ENCODE results near the gene BEND6. TPM values are rescaled to one million over a fixed set of nuclear protein-coding genes. Genes with fewer than 3 reads are reported as not detected.
A peak's percentile ranks its signal among the peaks of the same experiment; 100 is the strongest.

The BEND6 gene
- total and polyA plus RNA-seq, 2 of the 13 experiments (the other 11 are each of a cell fraction or from before 2014, with no cell fraction given) = 0.20 to 0.21 TPM

DNA sequence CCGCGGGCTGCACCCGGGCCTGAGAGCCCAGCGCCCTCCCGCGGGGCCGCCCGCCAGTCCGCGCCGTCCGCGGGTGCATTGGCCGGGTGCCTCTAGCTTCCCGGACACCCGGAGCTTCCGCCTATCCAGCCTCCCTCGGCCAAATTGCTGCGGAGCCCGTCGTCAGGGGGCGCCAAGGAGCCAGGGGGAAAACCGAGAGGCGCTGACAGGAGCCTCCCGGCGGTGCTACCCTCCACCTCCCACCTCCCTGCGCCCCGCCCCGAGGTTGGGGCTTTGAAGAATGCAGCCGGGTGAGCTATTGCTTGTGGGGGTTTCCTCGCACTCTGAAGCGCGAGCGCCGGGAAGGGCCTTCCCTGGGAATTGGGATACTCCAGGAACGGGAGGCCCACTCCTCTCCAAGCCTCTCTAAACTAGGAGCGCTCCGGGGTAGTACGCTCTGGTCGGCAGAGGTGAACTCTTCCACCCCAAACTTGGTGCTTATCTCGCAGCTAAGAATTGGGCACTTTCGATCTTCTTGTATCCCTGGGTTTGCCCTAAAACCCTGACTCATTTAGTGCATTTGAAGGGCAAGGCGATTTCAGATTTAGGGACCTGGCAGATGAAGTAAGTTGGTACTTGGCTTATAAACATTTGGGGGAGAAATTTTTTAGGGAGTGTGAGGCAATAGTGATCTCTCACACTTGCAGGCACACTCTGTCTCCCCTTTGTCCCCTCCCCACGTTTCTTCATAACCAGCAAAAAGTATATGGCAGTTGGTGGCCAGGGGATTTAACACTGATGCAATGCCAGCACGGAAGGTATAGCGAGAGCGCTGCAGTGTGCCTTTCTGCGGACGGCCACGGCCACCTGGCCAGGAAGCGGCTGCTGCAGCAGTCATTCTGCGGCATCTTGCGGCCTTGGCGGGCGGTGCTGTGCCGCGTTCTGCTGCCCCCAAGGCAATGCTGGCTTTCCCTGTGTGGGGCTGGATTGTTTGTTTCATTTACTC, 556 bp downstream of the BEND6 start (continued):
- TF ChIP-seq, protein P1, sequence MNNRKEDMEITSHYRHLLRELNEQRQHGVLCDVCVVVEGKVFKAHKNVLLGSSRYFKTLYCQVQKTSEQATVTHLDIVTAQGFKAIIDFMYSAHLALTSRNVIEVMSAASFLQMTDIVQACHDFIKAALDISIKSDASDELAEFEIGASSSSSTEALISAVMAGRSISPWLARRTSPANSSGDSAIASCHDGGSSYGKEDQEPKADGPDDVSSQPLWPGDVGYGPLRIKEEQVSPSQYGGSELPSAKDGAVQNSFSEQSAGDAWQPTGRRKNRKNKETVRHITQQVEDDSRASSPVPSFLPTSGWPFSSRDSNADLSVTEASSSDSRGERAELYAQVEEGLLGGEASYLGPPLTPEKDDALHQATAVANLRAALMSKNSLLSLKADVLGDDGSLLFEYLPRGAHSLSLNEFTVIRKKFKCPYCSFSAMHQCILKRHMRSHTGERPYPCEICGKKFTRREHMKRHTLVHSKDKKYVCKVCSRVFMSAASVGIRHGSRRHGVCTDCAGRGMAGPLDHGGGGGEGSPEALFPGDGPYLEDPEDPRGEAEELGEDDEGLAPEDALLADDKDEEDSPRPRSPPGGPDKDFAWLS (CRISPR knock-in tag; IDR thresholded peaks at IDR 0.05; ENCODE audit: borderline replicate concordance) = no peak
- TF ChIP-seq, protein P2, sequence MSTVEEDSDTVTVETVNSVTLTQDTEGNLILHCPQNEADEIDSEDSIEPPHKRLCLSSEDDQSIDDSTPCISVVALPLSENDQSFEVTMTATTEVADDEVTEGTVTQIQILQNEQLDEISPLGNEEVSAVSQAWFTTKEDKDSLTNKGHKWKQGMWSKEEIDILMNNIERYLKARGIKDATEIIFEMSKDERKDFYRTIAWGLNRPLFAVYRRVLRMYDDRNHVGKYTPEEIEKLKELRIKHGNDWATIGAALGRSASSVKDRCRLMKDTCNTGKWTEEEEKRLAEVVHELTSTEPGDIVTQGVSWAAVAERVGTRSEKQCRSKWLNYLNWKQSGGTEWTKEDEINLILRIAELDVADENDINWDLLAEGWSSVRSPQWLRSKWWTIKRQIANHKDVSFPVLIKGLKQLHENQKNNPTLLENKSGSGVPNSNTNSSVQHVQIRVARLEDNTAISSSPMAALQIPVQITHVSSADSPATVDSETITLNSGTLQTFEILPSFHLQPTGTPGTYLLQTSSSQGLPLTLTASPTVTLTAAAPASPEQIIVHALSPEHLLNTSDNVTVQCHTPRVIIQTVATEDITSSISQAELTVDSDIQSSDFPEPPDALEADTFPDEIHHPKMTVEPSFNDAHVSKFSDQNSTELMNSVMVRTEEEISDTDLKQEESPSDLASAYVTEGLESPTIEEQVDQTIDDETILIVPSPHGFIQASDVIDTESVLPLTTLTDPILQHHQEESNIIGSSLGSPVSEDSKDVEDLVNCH (CRISPR knock-in tag; IDR thresholded peaks at IDR 0.05) = no peak
- TF ChIP-seq, protein P3, sequence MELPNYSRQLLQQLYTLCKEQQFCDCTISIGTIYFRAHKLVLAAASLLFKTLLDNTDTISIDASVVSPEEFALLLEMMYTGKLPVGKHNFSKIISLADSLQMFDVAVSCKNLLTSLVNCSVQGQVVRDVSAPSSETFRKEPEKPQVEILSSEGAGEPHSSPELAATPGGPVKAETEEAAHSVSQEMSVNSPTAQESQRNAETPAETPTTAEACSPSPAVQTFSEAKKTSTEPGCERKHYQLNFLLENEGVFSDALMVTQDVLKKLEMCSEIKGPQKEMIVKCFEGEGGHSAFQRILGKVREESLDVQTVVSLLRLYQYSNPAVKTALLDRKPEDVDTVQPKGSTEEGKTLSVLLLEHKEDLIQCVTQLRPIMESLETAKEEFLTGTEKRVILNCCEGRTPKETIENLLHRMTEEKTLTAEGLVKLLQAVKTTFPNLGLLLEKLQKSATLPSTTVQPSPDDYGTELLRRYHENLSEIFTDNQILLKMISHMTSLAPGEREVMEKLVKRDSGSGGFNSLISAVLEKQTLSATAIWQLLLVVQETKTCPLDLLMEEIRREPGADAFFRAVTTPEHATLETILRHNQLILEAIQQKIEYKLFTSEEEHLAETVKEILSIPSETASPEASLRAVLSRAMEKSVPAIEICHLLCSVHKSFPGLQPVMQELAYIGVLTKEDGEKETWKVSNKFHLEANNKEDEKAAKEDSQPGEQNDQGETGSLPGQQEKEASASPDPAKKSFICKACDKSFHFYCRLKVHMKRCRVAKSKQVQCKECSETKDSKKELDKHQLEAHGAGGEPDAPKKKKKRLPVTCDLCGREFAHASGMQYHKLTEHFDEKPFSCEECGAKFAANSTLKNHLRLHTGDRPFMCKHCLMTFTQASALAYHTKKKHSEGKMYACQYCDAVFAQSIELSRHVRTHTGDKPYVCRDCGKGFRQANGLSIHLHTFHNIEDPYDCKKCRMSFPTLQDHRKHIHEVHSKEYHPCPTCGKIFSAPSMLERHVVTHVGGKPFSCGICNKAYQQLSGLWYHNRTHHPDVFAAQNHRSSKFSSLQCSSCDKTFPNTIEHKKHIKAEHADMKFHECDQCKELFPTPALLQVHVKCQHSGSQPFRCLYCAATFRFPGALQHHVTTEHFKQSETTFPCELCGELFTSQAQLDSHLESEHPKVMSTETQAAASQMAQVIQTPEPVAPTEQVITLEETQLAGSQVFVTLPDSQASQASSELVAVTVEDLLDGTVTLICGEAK (IDR thresholded peaks at IDR 0.05) = no peak
- TF ChIP-seq, protein P3 (CRISPR knock-in tag; IDR thresholded peaks at IDR 0.05) = no peak
- TF ChIP-seq, protein P4, sequence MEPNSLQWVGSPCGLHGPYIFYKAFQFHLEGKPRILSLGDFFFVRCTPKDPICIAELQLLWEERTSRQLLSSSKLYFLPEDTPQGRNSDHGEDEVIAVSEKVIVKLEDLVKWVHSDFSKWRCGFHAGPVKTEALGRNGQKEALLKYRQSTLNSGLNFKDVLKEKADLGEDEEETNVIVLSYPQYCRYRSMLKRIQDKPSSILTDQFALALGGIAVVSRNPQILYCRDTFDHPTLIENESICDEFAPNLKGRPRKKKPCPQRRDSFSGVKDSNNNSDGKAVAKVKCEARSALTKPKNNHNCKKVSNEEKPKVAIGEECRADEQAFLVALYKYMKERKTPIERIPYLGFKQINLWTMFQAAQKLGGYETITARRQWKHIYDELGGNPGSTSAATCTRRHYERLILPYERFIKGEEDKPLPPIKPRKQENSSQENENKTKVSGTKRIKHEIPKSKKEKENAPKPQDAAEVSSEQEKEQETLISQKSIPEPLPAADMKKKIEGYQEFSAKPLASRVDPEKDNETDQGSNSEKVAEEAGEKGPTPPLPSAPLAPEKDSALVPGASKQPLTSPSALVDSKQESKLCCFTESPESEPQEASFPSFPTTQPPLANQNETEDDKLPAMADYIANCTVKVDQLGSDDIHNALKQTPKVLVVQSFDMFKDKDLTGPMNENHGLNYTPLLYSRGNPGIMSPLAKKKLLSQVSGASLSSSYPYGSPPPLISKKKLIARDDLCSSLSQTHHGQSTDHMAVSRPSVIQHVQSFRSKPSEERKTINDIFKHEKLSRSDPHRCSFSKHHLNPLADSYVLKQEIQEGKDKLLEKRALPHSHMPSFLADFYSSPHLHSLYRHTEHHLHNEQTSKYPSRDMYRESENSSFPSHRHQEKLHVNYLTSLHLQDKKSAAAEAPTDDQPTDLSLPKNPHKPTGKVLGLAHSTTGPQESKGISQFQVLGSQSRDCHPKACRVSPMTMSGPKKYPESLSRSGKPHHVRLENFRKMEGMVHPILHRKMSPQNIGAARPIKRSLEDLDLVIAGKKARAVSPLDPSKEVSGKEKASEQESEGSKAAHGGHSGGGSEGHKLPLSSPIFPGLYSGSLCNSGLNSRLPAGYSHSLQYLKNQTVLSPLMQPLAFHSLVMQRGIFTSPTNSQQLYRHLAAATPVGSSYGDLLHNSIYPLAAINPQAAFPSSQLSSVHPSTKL (CRISPR knock-in tag; IDR thresholded peaks at IDR 0.05) = peak; percentile 62
- TF ChIP-seq, protein P5, sequence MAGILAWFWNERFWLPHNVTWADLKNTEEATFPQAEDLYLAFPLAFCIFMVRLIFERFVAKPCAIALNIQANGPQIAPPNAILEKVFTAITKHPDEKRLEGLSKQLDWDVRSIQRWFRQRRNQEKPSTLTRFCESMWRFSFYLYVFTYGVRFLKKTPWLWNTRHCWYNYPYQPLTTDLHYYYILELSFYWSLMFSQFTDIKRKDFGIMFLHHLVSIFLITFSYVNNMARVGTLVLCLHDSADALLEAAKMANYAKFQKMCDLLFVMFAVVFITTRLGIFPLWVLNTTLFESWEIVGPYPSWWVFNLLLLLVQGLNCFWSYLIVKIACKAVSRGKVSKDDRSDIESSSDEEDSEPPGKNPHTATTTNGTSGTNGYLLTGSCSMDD (CRISPR knock-in tag; IDR thresholded peaks at IDR 0.05) = no peak
- TF ChIP-seq PHF5A (CRISPR knock-in tag; IDR thresholded peaks at IDR 0.05; ENCODE audit: low read depth, unreplicated experiment) (no peak), SNAPC2 (CRISPR knock-in tag; IDR thresholded peaks at IDR 0.05) (no peak)
